GM12891 (cell line): Measurements from ENCODE around the gene KRTAP19-7.

Experiments used
- DNase-seq: peaks from one replicate; pipeline ENCODE4 v3.0.0; 2011; ENCODE audit warnings: low spot score; ENCODE audit not compliant: insufficient read length
- FAIRE-seq: peaks from 2 replicates; lab custom pipeline; 2011; peaks lifted over from hg19 to GRCh38; lab: Jason Lieb, UNC
- PAX5 ChIP-seq: IDR thresholded peaks from 2 replicates; pipeline ENCODE4 v1.6.1; 2011; ENCODE audit warnings: low read length, moderate library complexity, mild to moderate bottlenecking; ENCODE audit not compliant: insufficient read depth, severe bottlenecking
- POLR2A ChIP-seq: IDR thresholded peaks from 2 replicates; pipeline ENCODE4 v1.6.1; 2011; ENCODE audit warnings: low read depth, low read length, control low read depth
- POLR2AphosphoS5 ChIP-seq: IDR thresholded peaks from 2 replicates; pipeline ENCODE4 v1.6.1; 2011; ENCODE audit warnings: low read depth, low read length, control low read depth
- POU2F2 ChIP-seq: IDR thresholded peaks from 2 replicates; pipeline ENCODE4 v1.6.1; 2011; ENCODE audit warnings: low read depth, mild to moderate bottlenecking, control low read depth, low read length, moderate library complexity
- SPI1 ChIP-seq: IDR thresholded peaks from 2 replicates; pipeline ENCODE4 v1.6.1; 2011; ENCODE audit warnings: low read depth, low read length, control low read depth
- TAF1 ChIP-seq: IDR thresholded peaks from 2 replicates; pipeline ENCODE4 v1.6.1; 2011; ENCODE audit warnings: low read depth, low read length, control low read depth

The KRTAP19-7 gene

DNA sequence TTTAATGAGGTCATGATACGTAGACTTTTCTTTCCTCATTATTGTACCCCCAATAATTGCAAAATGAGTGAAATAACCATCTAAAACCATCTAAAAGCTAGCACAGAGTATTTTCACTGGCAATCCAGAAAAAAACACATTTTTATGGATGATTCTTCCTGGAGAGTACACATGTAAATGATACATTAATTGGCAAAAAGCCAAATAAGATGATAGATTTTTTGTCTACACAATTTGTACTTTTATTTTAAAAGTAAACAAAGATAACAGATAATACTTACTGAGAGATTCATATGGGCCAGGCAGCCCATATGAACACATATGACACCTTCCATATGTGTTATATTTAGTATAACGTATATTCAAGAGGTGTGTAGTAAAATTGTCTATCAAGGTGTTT, 2.5 kb upstream of the KRTAP19-7 start:
- DNase-seq, result no peak
- TF ChIP-seq POLR2AphosphoS5, result no peak
- TF ChIP-seq PAX5, result no peak
- no peak for TF ChIP-seq POU2F2
- no peak for TF ChIP-seq SPI1
- no peak for TF ChIP-seq POLR2A
- no peak for TF ChIP-seq TAF1
- FAIRE-seq, result no peak

DNA sequence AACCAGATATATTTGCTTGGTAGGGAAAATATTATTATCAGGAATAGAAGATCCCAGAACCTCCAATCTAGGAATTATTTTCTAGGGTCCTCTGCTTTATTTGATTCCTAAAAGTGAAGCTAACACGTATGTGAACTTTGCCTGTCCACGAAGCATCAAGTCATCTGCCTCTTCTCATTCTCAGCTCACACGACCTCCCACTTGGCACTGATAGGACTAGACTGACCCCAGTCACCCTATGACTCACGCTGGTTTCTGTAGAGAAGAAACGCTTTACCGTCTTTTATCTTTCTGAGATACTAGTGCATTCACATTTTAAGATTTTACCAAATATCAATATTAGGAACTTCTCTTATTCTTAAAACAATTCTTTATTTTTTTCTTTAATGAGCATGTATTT, 2.0 kb upstream of the KRTAP19-7 start:
- DNase-seq (no peak), FAIRE-seq (no peak)
- TF ChIP-seq TAF1, result no peak
- TF ChIP-seq POLR2A, result no peak
- TF ChIP-seq POU2F2, result no peak
- no peak for TF ChIP-seq PAX5
- no peak for TF ChIP-seq POLR2AphosphoS5
- no peak for TF ChIP-seq SPI1

GRCh38 chr21:30561957-30562356, 843 bp upstream of the KRTAP19-7 start:
- TF ChIP-seq POLR2A (no peak), SPI1 (no peak), POLR2AphosphoS5 (no peak), PAX5 (no peak), TAF1 (no peak), POU2F2 (no peak)
- no peak for FAIRE-seq
- DNase-seq, result no peak

DNA sequence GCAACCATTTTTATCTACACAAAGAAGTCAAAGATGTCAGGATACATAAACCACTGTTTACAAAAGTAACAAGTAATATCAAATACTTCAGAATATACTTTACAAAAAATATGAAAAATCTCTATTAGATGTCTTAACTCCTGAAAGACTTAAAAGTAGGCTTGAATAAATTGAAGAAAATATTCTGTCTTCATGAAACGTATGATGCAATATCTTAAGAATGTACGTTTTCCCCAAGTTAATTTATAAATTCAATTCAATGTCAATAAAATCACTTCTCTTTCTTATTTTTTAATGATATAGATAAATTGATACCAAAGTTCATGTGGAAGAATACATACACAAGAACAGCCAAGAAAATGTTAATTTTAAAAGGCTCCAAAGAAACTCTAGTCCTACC, 6.0 kb downstream of the KRTAP19-7 start:
- FAIRE-seq (no peak), DNase-seq (no peak)
- no peak for TF ChIP-seq SPI1
- no peak for TF ChIP-seq TAF1
- TF ChIP-seq POU2F2, result no peak
- TF ChIP-seq POLR2AphosphoS5, result no peak
- TF ChIP-seq POLR2A, result no peak
- TF ChIP-seq PAX5, result no peak

GRCh38 chr21:30552782-30553181, 8.3 kb downstream of the KRTAP19-7 start:
- DNase-seq (no peak), FAIRE-seq (no peak)
- TF ChIP-seq POU2F2 (no peak), TAF1 (no peak), PAX5 (no peak), POLR2A (no peak), POLR2AphosphoS5 (no peak), SPI1 (no peak)

DNA sequence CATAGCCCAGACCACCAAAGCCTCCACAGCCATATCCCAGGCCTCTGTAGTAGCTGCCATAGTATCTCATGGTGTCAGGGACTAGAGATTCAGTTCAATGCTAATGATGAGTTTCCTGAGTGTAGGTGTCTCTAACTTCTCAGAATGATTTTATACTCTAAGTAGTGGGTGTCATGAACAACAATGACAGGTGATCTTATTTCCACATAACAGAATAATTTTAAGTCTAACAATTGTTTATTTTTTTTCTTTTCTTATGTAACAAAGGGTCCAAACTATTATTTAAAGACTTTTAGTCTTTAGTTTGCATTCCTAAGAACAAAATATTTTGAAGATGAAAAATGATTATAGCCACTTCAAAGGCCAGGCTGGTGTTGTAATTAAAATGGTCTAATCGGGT, 19.4 kb downstream of the KRTAP19-7 start, which contains the start of gene KRTAP19-6:
Gene KRTAP19-6 (minus strand): TSS at position 101 of the 400 bp plus-strand sequence. CDS start 31 bp downstream, at position 70.
- FAIRE-seq, result no peak
- no peak for TF ChIP-seq POU2F2
- TF ChIP-seq PAX5, result no peak
- TF ChIP-seq SPI1, result no peak
- no peak for TF ChIP-seq POLR2AphosphoS5
- TF ChIP-seq TAF1, result no peak

GRCh38 chr21:30518876-30519275, 42.2 kb downstream of the KRTAP19-7 start:
- FAIRE-seq (no peak), DNase-seq (no peak)
- TF ChIP-seq POLR2AphosphoS5, result no peak
- no peak for TF ChIP-seq SPI1
- no peak for TF ChIP-seq POU2F2
- TF ChIP-seq POLR2A, result no peak
- TF ChIP-seq TAF1, result no peak
- TF ChIP-seq PAX5, result no peak

More for the DNA sequence above, 19.4 kb downstream of the KRTAP19-7 start, which contains the start of gene KRTAP19-6:
- DNase-seq, result no peak

DNA sequence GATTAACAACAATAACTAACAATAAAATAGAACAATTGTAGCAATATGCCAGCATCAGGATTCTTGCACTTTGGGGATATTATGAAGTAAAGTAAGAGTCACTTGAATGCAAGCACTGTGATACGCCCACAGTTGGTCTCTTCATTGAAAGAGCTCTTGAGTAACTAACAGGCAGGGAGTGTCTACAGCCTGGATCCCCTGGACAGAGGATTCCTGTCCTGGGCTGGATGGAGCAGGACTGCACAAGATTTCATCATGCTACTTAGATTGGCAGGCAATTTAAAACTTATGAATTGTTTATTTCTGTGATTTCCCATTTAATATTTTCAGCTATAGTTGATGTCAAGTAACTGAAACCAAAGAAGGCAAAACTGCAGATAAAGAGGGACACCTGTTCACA, 45.4 kb downstream of the KRTAP19-7 start:
- no peak for DNase-seq
- no peak for TF ChIP-seq TAF1
- TF ChIP-seq POLR2AphosphoS5, result no peak
- TF ChIP-seq POU2F2, result no peak
- no peak for TF ChIP-seq PAX5
- TF ChIP-seq SPI1, result no peak
- TF ChIP-seq POLR2A, result no peak
- FAIRE-seq, result no peak
